Measurements from ENCODE around the gene MTX1. TPM values are rescaled to one million over a fixed set of nuclear protein-coding genes. Genes with fewer than 3 reads are reported as not detected.

MTX1 gene
- total and polyA plus RNA-seq, 9 of the 15 experiments (the other 6 are each of a cell fraction or from before 2014, with no cell fraction given): 29.1 to 98.4 (median 66.9) TPM

DNA sequence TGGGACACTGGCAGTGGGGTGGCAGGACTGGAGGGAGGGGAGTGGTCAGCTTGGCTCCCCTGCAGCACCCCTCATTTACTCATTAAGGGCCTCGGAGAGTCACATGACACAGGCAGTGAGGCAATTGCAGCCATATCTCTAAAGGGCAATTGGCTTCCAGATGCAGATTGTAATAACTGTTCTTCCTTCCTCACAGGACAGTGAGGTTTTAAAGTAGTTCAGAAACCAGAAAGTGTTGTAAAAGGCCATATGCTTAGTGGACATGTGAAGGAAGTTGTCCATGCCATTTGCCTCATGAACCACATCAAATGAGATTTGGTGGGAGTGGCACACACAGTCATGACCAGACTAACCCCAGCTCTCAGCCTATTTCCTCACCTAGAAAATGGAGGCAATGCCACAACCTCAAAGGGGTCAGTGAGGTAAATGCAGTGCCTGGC lies 11.1 kb downstream of the MTX1 start (continued):
- peak in 1 of 2 experiments; percentile 13; a peak in 1 of 4 replicates for TF ChIP-seq FOXK2 (conservative IDR thresholded peaks at IDR 0.05 in 1 of 2, IDR thresholded peaks at IDR 0.05 in 1 of 2; ENCODE audit: low read depth in 2 of 2)
- no peak for TF ChIP-seq MLX (CRISPR knock-in tag; conservative IDR thresholded peaks at IDR 0.05)
- no peak for TF ChIP-seq RB1 (IDR thresholded peaks at IDR 0.05; ENCODE audit: low read depth)
- TF ChIP-seq ZFP1 (CRISPR knock-in tag; IDR thresholded peaks at IDR 0.05): no peak
- TF ChIP-seq, protein P1, sequence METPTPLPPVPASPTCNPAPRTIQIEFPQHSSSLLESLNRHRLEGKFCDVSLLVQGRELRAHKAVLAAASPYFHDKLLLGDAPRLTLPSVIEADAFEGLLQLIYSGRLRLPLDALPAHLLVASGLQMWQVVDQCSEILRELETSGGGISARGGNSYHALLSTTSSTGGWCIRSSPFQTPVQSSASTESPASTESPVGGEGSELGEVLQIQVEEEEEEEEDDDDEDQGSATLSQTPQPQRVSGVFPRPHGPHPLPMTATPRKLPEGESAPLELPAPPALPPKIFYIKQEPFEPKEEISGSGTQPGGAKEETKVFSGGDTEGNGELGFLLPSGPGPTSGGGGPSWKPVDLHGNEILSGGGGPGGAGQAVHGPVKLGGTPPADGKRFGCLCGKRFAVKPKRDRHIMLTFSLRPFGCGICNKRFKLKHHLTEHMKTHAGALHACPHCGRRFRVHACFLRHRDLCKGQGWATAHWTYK (CRISPR knock-in tag; IDR thresholded peaks at IDR 0.05): no peak
- peak; percentile 80 for TF ChIP-seq HCFC1 (IDR thresholded peaks at IDR 0.05; ENCODE audit: low read depth, low read length)
- no peak for TF ChIP-seq BRD9 (IDR thresholded peaks at IDR 0.05; ENCODE audit: low read depth, partially characterized antibody)
- TF ChIP-seq NEUROD1 (IDR thresholded peaks at IDR 0.05; ENCODE audit: borderline replicate concordance, low read depth, low read length, partially characterized antibody): no peak
- TF ChIP-seq SMAD3 (CRISPR knock-in tag; conservative IDR thresholded peaks at IDR 0.05): 0 out of 2 replicates have a peak, but pooled peaks have one; percentile 15
- TF ChIP-seq RAD21 (CRISPR knock-in tag; conservative IDR thresholded peaks at IDR 0.05 in 1 of 2, IDR thresholded peaks at IDR 0.05 in 1 of 2): 0 out of 4 replicates have a peak, but pooled peaks of 1 of the 2 experiments have one; percentile 7
- TF ChIP-seq GTF2A2 (tag; IDR thresholded peaks at IDR 0.05): no peak
- no peak for TF ChIP-seq DACH1 (IDR thresholded peaks at IDR 0.05; ENCODE audit: partially characterized antibody)
- TF ChIP-seq SIX5 (IDR thresholded peaks at IDR 0.05; ENCODE audit: borderline replicate concordance in 1 of 2, insufficient read depth in 1 of 2, low read depth in 1 of 2, low read length in 2 of 2): peak; percentile 30 to 66; a peak in 3 of 4 replicates
- peak; percentile 46; the same call in 1 of the 2 replicates for TF ChIP-seq SP1 (CRISPR knock-in tag; IDR thresholded peaks at IDR 0.05)
- TF ChIP-seq TGIF2 (CRISPR knock-in tag; IDR thresholded peaks at IDR 0.05): no peak
- no peak for TF ChIP-seq BCL6 (CRISPR knock-in tag; IDR thresholded peaks at IDR 0.05)
- no peak for TF ChIP-seq NCOA1 (IDR thresholded peaks at IDR 0.05; ENCODE audit: low read depth)
- no peak for TF ChIP-seq OTX1 (CRISPR knock-in tag; IDR thresholded peaks at IDR 0.05)
- no peak for TF ChIP-seq ZNF57 (CRISPR knock-in tag; IDR thresholded peaks at IDR 0.05)
- TF ChIP-seq JUNB (CRISPR knock-in tag; conservative IDR thresholded peaks at IDR 0.05): no peak
- TF ChIP-seq, protein P2, sequence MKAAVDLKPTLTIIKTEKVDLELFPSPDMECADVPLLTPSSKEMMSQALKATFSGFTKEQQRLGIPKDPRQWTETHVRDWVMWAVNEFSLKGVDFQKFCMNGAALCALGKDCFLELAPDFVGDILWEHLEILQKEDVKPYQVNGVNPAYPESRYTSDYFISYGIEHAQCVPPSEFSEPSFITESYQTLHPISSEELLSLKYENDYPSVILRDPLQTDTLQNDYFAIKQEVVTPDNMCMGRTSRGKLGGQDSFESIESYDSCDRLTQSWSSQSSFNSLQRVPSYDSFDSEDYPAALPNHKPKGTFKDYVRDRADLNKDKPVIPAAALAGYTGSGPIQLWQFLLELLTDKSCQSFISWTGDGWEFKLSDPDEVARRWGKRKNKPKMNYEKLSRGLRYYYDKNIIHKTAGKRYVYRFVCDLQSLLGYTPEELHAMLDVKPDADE (conservative IDR thresholded peaks at IDR 0.05; ENCODE audit: control insufficient read depth, low read depth, low read length): no peak
- no peak for TF ChIP-seq PCBP1 (IDR thresholded peaks at IDR 0.05; ENCODE audit: low read depth, low read length, poor library complexity, severe bottlenecking)
- no peak for TF ChIP-seq HNRNPL (IDR thresholded peaks at IDR 0.05; ENCODE audit: low read depth, low read length)
- TF ChIP-seq DMBX1 (CRISPR knock-in tag; IDR thresholded peaks at IDR 0.05; ENCODE audit: borderline replicate concordance): peak; percentile 45; the same call in 1 of the 2 replicates
- no peak for TF ChIP-seq ZNF76 (CRISPR knock-in tag; IDR thresholded peaks at IDR 0.05; ENCODE audit: borderline replicate concordance)
- TF ChIP-seq ELF2 (CRISPR knock-in tag; IDR thresholded peaks at IDR 0.05): 0 out of 2 replicates have a peak, but pooled peaks have one; percentile 41
- TF ChIP-seq ZNF165 (CRISPR knock-in tag; IDR thresholded peaks at IDR 0.05; ENCODE audit: borderline replicate concordance): no peak
- no peak for TF ChIP-seq CCAR2 (IDR thresholded peaks at IDR 0.05; ENCODE audit: low read depth, low read length)

Data from K562 (cell line).